ENCODE results near the gene ATP10D.
"Not testable (repeated sequence)": the region's sequence is repeated elsewhere in the genome, so short reads cannot be mapped to it uniquely, and the experiment has no call there.

ATP10D gene

DNA sequence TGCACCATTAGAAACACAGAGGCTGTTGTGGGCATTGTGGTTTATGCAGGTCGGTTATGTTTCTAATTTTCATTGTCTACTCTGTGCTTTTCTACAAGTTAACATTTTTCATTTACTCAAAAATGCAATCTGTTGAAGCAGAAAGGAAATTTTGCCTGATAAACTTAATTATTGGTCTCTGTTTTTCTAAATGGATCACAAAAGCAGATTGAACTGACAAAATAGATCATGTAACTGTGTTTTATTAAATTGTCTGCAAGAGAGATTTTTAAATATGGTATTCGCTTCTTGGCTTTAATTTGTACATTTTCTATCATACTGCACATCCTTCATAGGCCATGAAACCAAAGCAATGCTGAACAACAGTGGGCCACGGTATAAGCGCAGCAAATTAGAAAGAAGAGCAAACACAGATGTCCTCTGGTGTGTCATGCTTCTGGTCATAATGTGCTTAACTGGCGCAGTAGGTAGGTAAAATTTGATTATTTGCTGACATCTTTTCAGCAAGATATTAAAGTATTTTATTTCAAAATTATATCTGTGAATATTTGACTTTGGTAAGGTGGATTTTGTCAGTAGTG is 50.6 kb downstream of the ATP10D start:
- no peak for DNase-seq (ENCODE audit: low read depth in 3 of 3)

DNA sequence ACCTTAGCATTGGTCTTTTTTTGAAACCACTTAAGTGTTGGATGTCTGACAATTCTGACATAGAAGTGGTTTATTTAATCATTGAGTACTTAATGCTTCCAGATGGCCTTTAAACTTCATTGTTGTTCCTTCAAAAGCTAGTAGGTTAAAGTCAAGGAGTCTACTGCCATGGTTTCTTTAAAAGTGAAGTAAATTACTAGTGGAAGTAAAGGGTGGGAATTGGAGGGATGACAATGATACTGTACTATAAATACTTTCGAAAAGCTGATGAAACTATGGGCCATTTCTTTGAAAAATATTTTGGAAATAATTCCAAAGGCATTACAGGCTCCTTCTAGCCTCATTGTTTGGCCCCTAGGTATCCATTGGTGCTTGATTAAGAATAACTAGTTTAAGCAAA is 51.9 kb downstream of the ATP10D start:
- no peak for DNase-seq (ENCODE audit: low read depth in 3 of 3)

DNA sequence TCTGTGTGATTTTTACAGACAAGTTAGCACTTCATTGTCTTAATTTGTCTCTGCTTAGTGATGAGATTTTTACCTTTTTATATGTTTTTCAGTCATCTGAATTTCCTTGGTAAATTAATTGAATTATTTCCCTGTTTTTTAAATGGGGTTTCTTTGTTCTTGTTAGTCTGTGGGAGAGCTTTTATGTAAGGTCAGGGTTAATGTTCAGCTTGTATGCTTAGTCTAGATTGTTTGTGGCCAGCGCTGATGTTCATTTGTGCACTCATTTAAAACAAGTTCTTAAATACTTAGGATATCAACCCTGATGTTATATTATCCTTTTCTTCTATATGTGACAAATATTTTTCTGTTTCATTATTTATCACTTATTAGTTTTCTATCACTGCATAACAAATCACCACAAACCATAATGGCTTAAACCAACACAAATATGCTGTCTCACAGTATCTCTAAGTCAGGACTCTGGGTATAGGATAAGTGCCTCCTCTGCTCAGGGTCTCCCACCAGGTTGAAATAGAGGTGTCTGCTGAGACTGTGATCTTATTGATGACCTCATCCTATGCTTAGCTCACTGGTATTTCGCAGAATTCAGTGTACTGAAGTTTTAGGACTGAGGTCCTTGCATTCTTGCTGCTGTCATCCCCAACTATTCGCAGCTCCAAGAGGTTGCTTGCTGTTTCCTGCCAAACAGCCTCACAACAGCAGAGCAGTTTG is 53.2 kb downstream of the ATP10D start:
- DNase-seq (ENCODE audit: low read depth in 3 of 3) = no peak

DNA sequence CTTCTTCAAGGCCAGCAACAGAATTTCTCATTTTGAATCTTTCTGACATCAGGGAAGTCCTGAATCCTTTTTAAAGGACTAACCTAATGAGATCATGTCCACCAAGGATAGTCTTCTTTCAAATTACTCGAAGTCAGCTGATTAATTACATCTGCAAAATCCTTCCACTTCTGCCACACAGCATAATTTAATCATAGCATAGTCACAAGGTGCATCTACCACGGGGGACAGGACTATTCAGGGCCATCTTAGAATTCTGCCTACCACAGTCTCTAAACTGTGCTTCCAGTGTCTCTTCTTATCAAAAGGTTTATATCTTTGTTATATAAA is 53.7 kb downstream of the ATP10D start:
- DNase-seq (ENCODE audit: low read depth in 3 of 3) = no peak

DNA sequence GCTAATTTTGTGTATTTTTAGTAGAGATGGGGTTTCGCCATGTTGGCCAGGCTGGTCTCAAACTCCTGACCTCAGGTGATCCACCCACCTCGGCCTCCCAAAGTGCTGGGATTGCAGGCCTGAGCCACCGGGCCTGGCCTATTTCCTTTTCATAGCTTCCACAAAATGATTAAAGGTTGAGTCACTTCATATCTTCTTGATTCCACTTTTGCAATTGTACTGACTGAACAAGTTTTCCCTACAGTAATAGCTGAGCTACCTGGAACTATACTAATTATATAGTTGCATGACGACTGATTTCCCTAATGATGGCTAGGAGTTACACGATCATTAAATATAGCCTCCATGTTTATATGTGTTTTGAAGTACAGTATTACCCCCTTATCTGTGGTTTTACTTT is 57.6 kb downstream of the ATP10D start:
- not testable (repeated sequence) for DNase-seq (ENCODE audit: low read depth in 3 of 3)

DNA sequence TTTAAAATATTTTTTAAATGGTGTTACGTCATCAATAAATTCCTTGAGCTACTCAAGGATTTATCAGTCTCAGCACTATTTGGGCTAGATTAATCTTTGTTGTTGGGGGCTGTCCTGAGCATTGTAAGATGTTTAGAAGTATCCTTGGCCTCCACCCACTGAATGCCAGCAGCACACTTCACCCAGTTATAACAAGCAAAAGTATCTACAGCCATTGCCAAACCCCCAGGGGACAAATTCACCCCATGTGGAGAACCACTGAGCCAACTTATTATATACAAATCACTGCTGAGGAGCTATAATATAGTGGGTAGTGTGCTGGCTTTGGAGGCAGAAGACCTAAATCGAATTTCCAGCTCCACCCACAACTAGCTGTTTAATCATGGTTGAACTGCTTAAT is 58.3 kb downstream of the ATP10D start:
- no peak for DNase-seq (ENCODE audit: low read depth in 3 of 3)

DNA sequence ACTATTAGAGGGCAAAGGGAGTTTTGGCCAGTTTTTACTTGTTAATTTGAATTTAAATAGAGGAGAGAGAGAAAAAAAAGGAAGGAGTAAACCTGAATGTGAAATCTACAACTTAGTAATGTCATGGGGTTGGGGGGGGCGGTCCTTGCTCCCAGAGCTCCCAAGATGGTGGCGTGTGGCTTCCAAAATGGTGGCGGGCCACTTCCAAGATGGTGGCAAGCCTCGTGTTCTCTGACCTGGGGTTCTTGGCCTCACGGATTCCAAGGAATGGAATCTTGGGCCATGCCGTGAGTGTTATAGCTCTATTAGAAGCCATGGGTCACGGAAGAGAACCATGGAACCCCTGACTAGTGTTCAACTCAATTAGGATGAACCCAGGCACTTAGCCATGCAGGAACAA is 65.3 kb downstream of the ATP10D start:
- not testable (repeated sequence) for DNase-seq (ENCODE audit: low read depth in 3 of 3)

DNA sequence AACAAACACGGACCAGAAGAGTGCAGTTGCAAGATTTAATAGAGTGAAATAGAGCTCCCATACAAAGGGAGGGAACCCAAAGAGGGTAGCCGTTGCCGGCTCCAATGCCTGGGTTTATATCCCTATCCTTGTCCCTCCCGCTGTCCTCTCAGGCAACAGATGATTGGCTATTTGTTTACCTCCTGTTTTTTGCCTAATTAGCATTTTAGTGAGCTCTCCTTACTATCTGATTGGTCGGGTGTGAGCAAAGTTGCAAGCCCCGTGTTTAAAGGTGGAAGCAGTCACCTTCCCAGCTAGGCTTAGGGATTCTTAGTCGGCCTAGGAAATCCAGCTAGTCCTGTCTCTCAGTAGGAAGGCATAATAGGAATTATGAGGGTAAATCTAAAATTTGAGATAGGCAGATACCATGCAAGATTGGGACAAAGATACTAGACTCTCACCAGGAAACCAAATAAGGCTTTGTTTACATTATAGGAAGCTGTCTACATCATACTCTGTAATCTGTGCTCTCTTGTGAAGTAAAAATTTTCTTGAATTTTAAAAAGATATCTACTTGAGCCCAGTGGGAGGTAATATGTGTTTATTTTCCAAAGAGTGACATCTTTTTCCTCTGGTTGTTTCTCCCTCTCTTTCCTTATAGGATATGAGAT is 65.9 kb downstream of the ATP10D start:
- DNase-seq (ENCODE audit: low read depth in 3 of 3) = no peak

DNA sequence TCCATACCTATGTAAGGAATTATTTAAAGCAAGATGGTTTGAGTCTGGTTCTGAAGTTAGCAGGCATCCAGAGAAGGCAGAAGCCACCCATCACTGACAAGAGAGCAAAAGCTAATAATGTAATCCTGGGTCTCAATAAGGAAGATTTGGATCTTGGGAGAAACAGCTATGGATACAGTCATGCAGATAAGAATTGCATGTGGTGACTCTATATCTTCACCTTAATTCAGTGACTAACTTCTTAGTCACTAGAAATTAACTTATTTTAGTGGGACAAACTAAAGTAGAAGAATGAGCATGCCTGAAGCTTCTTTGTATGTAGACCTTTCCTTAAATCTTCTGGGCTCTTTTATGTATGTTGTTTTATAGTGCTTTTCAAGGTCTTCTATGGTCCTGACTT is 66.6 kb downstream of the ATP10D start:
- DNase-seq (ENCODE audit: low read depth in 3 of 3) = no peak

DNA sequence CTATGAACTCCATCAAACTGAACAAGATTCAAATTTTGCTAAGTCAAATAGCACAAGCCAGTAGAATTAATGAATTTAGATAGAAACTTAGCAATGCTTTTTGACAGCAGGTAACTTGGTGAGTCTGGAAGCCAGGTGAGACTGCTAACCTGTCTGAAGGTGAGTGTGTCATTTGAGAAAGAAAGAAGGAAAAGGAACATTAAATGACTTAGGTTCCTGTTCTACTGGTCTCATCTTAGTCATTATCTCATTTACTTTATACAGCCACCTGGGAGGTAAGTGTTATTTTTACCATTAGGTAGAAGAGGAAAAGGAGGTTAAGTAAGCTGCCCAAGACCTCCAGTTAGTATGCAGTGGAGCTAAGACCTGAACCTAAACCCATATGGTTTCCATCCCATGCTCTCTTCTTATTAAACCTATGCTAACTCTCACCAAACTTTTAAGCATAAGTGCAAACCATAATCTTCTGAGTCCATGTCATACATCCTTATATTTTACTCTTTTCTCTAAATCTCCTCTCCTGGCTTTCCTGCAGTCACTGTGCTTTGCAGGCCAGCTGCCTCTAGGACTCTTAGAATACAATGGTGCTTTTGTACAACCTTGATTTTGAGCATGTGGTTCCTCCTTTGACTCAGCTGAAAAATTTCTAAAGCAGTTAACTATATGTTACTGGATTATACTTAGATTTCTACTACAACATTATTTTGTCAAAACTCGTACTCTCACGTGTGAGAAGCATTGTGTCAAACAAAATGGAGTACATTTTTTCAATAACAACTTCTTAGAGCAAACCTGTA is 68.5 kb downstream of the ATP10D start:
- no peak for DNase-seq (ENCODE audit: low read depth in 3 of 3)

DNA sequence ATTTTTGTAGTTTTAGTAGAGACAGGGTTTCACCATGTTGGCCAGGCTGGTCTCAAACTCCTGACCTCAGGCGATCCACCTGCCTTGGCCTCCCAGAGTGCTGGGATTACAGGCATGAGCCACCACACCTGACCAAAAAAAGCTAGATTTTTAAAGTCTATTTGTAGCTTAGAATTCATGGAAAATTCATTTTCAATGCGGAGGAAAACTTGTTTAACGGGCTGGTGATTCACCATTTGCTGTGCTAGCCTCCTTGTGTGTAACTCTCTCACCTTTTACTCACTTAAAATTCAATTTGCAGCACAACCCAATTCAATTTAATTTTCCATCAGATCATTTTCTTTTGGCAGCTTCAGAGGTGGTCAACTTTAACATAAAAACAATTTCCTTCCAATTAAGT is 70.8 kb downstream of the ATP10D start:
- DNase-seq (ENCODE audit: low read depth in 3 of 3) = not testable (repeated sequence)

DNA sequence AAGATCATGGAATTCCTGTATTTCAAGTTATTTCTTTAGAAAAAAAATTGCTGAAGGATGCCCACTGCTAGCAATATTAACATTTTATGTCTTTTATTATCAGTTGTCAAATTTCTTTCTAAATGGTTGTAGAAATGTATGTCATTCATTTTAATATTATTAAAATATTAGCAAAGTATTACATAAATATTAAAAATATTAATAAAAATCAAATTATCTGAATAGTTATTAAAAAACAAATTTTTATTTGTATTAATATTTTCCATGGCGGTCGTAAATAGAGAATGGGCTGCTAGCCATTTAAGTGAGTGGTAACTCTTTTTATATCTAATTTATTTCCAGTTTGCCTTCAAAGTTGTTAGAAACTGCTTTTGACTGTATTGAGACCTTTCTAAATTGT is 72.2 kb downstream of the ATP10D start:
- DNase-seq (ENCODE audit: low read depth in 3 of 3) = no peak

DNA sequence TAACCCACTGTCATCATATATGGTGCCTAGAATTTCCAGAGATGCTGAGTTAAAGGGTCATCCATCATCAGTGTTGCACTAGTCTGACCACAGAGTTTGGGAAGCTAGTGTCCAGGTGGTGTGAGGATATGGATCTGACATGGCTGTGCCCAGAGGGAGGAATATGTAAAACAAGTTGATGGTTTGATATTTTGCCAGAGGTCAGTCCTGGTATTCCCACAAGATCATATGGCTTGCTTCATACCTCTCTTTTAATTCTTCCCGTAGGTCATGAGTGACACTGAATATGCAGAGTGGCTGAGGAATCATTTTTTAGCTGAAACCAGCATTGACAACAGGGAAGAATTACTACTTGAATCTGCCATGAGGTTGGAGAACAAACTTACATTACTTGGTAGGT is 75.6 kb downstream of the ATP10D start:
- DNase-seq (ENCODE audit: low read depth in 3 of 3) = no peak

DNA sequence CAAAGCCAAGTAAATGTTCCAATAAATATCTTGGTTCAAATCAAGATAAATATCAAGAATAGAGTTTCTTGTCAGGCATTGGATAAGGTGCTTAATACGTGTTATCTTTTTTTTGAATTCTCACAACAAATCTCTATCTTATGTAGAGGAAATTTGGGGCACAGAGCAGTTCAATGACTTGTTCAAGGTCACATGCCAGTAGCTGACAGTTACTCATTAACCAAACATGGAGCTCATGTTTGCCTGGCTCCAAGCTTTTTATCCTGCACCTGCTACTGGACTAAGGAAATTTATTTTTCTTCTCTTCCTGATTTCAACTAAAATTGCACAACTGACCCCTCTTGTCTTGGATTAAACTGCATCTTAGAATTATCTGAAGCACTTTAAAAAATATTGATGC is 76.3 kb downstream of the ATP10D start:
- DNase-seq (ENCODE audit: low read depth in 3 of 3) = no peak

DNA sequence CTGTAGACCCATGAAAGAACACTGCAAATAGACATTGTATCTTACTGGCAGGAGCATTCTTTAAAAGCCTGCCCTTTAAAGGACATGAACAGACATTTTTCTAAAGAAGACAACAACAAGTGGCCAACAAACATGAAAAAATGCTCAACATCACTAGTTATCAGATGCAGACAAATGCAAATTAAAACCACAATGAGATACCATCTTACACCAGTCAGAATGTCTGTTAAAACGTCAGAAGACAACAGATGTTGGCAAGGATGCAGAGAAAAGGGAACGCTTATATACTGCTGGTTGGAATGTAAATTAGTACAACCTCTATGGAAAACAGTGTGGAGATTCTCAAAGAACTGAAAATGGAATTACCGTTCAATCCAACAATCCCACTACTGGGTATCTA is 77.2 kb downstream of the ATP10D start:
- no peak for DNase-seq (ENCODE audit: low read depth in 3 of 3)

DNA sequence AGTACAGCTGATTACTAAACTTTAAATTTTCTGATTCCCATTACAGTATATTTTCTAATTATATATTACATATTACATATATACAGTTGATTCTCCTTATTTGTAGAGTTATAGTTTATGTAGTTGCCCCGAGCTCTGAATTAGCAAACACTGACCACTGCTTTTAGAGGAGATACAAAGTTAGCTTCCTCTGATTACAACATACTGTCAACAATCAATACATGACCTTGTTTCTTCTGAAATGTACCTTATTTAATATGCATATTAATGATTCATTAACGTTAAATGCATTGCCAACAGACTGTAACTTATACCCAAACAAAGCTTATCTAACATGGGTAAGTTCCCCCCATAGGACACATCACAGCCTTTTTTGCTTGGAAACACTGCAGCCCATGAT is 81.5 kb downstream of the ATP10D start:
- DNase-seq (ENCODE audit: low read depth in 3 of 3) = no peak

DNA sequence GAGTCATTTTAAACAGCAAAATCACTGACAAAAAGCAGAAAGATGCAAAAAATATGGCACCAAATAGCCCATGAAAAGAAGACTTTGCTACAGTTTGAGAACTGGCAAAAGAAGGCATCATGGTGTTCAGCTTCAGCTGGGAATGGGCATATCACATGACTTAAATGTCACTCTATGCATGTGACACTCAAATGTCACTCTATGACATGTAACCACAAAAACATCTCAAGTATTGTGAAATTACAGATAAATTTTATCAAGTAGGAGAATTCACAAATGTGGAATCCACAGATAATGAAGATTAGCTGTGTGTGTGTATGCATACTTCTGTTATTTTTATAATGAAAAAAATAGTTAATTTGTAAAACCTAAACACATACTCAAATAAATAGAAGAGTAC is 81.9 kb downstream of the ATP10D start:
- DNase-seq (ENCODE audit: low read depth in 3 of 3) = no peak

DNA sequence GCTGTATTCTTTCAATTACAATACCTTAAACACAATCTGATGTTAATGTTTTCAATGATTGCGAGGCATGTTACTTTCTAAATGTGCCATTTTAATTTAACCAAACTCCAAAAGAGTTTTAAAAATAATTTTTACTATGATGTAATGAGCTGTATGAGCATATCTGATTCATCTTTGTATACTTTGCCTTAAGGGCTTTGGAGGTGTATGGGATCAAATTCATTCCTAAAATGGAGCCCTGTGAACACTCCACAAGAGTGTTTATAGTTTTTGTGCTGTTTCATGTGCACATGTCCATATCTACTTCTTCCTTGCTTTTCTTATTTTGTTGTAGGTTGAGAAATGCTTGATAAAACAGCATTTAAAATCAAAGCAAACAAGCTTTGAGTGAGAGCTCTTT is 82.4 kb downstream of the ATP10D start:
- no peak for DNase-seq (ENCODE audit: low read depth in 3 of 3)

DNA sequence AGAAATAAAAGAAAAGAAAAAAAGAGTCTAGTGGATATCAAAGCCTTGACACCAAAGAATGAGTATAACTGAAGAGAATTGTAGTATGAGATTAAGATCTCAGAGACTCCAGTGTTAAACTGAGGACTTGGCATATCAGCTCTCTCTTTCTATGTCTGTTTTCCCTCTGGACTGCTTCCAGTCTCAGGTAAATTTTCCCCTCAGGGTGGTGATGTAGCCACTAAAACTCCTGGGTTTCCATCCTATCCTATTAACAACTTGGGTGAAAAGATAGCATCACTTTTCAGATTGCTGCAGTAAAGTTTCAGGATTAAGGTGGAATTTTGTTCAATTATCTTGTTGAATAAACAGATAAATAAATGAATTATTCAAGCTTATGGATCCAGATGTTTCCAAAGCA is 85.7 kb downstream of the ATP10D start:
- no peak for DNase-seq (ENCODE audit: low read depth in 3 of 3)

DNA sequence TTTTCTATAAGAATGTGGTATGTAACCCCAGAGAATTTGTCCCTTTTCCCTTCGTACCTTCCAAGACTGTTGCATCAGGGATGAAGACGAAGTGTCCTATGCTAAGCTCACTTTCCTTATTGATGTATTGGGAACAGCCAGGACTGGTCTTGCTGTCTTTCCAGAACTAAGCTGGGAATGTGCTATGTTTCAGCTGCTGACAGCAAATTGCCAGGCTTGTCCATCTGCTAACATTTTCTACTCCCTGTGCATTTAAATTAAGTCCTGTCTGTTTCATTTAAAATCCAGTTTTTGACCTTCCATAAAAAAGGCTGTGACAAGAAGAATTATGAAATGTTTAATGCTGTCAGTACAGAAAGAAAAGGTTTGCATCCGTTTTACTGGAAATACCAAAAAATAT is 87.9 kb downstream of the ATP10D start:
- DNase-seq (ENCODE audit: low read depth in 3 of 3) = no peak

DNA sequence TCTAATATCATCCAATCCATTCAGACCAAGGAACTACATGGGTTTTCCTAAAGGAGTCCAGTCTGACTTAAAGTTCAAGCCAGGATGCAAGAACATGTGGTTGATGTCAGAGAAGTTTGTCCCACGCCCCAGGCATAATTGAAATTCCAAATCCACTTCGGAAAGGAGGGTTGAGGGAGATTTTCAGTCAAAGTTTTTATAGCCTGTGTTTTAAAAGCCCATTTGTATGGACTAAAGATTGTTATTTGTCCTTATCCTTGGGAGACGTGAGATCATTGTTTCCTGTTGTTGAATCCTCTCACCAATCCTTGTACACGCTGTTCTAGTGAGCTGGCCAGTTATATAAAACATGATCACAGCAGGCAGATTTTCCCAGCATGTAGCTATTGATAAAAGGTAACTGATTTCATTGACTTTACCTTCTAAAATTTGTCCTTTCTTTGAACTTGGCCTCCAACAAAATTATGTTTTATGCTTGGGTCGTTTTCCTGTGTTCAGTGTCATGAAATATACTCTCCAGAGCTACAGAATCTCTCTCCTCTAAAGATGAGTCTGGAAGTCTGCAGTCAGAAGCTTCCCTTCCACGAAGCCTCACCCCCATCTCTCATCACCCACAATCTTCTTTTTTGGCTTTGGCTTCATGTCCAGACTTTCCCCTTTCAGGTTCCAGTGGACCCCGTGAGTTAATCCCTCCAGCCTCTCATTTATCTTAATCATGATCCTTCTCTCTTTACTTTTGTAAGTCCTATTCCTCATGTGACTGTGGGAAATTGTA is 92.9 kb downstream of the ATP10D start:
- no peak for DNase-seq (ENCODE audit: low read depth in 3 of 3)

DNA sequence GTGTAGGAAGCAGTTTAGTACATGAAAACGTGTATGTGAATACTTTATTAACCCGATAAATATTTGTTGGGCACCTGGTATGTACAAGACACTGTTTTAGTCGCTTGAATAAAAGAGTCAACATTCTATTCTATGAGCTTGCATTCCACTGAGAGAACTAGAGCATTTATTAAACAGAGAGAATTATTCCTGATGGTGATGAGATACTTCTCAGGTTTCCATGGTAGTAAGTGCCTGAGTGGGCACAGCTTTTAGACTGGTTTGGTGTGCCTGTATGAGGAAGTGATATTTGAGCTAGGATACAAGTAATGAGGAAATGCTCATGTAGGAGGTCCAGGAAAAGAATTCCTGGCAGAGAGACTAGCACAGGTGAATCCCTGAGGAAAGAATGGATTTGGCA is 94.2 kb downstream of the ATP10D start:
- no peak for DNase-seq (ENCODE audit: low read depth in 3 of 3)

Data from stimulated activated CD4-positive, alpha-beta T cell treated with anti-CD3 and anti-CD28 coated beads, TNF-alpha, amount 100 ng/mL, for 4 hours (primary cell).